ENCODE measurements around the gene ANXA2R. TPM values are rescaled to one million over a fixed set of nuclear protein-coding genes. Genes with fewer than 3 reads are reported as not detected.

ANXA2R gene
- total and polyA plus RNA-seq, 9 of the 15 experiments (the other 6 are each of a cell fraction or from before 2014, with no cell fraction given): 2.1 to 4.8 (median 3.4) TPM

- TF ChIP-seq ZBTB2 (IDR thresholded peaks at IDR 0.05) (peak; percentile 83), HDAC2 (IDR thresholded peaks at IDR 0.05) (peak; percentile 83), ZNF134 (CRISPR knock-in tag; conservative IDR thresholded peaks at IDR 0.05) (peak; percentile 67), SAFB2 (IDR thresholded peaks at IDR 0.05; ENCODE audit: borderline replicate concordance, low read depth, low read length, severe bottlenecking) (no peak), KHSRP (IDR thresholded peaks at IDR 0.05) (no peak), HINFP (tag; conservative IDR thresholded peaks at IDR 0.05; ENCODE audit: low read depth) (peak; percentile 79), CBX3 (IDR thresholded peaks at IDR 0.05; ENCODE audit: borderline replicate concordance in 1 of 2, low read length in 2 of 2) (peak in 1 of 2 experiments; percentile 57; a peak in 2 of 3 replicates)
- TF ChIP-seq, protein P1, sequence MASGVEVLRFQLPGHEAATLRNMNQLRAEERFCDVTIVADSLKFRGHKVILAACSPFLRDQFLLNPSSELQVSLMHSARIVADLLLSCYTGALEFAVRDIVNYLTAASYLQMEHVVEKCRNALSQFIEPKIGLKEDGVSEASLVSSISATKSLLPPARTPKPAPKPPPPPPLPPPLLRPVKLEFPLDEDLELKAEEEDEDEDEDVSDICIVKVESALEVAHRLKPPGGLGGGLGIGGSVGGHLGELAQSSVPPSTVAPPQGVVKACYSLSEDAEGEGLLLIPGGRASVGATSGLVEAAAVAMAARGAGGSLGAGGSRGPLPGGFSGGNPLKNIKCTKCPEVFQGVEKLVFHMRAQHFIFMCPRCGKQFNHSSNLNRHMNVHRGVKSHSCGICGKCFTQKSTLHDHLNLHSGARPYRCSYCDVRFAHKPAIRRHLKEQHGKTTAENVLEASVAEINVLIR (CRISPR knock-in tag; IDR thresholded peaks at IDR 0.05): peak; percentile 48; the same call in 1 of the 2 replicates
- TF ChIP-seq, protein P2, sequence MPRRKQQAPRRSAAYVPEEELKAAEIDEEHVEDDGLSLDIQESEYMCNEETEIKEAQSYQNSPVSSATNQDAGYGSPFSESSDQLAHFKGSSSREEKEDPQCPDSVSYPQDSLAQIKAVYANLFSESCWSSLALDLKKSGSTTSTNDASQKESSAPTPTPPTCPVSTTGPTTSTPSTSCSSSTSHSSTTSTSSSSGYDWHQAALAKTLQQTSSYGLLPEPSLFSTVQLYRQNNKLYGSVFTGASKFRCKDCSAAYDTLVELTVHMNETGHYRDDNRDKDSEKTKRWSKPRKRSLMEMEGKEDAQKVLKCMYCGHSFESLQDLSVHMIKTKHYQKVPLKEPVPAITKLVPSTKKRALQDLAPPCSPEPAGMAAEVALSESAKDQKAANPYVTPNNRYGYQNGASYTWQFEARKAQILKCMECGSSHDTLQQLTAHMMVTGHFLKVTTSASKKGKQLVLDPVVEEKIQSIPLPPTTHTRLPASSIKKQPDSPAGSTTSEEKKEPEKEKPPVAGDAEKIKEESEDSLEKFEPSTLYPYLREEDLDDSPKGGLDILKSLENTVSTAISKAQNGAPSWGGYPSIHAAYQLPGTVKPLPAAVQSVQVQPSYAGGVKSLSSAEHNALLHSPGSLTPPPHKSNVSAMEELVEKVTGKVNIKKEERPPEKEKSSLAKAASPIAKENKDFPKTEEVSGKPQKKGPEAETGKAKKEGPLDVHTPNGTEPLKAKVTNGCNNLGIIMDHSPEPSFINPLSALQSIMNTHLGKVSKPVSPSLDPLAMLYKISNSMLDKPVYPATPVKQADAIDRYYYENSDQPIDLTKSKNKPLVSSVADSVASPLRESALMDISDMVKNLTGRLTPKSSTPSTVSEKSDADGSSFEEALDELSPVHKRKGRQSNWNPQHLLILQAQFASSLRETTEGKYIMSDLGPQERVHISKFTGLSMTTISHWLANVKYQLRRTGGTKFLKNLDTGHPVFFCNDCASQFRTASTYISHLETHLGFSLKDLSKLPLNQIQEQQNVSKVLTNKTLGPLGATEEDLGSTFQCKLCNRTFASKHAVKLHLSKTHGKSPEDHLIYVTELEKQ (CRISPR knock-in tag; IDR thresholded peaks at IDR 0.05): no peak
- TF ChIP-seq, protein P3, sequence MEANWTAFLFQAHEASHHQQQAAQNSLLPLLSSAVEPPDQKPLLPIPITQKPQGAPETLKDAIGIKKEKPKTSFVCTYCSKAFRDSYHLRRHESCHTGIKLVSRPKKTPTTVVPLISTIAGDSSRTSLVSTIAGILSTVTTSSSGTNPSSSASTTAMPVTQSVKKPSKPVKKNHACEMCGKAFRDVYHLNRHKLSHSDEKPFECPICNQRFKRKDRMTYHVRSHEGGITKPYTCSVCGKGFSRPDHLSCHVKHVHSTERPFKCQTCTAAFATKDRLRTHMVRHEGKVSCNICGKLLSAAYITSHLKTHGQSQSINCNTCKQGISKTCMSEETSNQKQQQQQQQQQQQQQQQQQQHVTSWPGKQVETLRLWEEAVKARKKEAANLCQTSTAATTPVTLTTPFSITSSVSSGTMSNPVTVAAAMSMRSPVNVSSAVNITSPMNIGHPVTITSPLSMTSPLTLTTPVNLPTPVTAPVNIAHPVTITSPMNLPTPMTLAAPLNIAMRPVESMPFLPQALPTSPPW (CRISPR knock-in tag; IDR thresholded peaks at IDR 0.05): peak; percentile 73
- TF ChIP-seq, protein P4, sequence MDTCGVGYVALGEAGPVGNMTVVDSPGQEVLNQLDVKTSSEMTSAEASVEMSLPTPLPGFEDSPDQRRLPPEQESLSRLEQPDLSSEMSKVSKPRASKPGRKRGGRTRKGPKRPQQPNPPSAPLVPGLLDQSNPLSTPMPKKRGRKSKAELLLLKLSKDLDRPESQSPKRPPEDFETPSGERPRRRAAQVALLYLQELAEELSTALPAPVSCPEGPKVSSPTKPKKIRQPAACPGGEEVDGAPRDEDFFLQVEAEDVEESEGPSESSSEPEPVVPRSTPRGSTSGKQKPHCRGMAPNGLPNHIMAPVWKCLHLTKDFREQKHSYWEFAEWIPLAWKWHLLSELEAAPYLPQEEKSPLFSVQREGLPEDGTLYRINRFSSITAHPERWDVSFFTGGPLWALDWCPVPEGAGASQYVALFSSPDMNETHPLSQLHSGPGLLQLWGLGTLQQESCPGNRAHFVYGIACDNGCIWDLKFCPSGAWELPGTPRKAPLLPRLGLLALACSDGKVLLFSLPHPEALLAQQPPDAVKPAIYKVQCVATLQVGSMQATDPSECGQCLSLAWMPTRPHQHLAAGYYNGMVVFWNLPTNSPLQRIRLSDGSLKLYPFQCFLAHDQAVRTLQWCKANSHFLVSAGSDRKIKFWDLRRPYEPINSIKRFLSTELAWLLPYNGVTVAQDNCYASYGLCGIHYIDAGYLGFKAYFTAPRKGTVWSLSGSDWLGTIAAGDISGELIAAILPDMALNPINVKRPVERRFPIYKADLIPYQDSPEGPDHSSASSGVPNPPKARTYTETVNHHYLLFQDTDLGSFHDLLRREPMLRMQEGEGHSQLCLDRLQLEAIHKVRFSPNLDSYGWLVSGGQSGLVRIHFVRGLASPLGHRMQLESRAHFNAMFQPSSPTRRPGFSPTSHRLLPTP (IDR thresholded peaks at IDR 0.05; ENCODE audit: borderline replicate concordance, extremely low read depth, insufficient read length): no peak
Measured at GRCh38 chr5:43073597-43074546, 33.8 kb upstream of the ANXA2R start (continued).

Data from K562 (cell line).